Fibroblast of peridontal ligament (primary cell): ENCODE data around the gene DOCK6.

Experiments
- DNase-seq: peaks from one replicate; pipeline ENCODE4 v3.0.0-alpha.2; 2010; ENCODE audit errors: extremely low read depth

Gene DOCK6

DNA sequence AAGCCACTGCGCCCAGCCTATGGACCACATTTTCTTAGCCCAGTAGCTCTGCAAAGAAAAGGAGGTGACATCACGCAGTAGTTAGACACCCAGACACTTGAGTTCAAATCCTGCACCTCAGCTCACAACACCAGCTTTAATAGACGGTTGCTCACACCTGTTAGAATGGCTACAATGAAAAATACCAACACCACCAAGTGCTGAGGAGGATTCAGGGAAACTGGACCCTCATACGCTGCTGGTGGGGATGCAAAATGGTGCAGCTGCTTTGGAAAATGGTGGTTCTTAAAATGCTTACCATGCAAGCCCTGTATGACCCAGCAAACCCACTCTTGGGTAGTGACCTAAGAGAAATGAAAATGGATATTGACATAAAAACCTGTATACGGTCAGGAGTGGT, 11.7 kb upstream of the DOCK6 start:
- DNase-seq = no peak

DNA sequence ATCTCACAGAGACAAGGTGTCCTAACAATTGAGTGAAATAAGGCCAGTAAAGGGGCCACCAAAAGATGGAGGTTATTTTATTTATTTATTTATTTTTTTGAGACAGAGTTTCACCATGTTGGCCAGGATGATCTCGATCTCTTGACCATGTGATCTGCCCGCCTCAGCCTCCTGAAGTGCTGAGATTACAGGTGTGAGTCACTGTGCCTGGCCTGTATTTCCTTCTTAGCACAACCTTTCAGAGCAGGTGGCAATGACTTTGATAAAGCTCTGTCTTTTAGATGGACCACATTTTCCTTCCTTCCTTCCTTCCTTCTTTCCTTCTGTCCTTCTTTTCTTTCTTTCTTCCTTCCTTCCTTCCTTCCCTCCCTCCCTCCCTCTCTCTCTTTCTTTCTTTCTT, 11.0 kb upstream of the DOCK6 start:
- no peak for DNase-seq

GRCh38 chr19:11269408-11269807, 7.1 kb upstream of the DOCK6 start:
- no peak for DNase-seq

DNA sequence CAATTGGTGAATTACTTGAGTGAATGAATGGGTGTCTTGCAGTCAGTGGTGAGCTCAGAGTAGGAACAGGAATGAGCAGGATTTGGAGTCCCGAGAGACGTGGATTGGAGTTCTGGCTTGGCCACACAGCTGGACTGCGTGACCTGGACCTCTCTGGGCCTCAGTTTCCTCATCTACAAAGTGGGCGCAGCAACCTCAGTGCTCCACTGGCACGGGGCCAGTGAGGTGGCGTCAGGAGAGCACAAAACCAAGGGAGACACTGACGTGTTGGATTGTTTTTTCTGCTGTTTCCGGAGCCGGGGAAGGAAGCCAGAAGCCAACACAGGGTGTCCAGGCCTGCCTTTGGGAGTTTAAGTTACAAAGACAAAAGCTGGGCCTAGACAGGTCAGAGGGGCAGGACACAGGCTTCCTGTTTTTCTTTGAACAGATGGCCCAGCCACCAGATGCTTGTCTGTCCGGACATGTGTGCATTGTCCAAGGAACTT, 6.5 kb upstream of the DOCK6 start:
- DNase-seq = peak; percentile 12

DNA sequence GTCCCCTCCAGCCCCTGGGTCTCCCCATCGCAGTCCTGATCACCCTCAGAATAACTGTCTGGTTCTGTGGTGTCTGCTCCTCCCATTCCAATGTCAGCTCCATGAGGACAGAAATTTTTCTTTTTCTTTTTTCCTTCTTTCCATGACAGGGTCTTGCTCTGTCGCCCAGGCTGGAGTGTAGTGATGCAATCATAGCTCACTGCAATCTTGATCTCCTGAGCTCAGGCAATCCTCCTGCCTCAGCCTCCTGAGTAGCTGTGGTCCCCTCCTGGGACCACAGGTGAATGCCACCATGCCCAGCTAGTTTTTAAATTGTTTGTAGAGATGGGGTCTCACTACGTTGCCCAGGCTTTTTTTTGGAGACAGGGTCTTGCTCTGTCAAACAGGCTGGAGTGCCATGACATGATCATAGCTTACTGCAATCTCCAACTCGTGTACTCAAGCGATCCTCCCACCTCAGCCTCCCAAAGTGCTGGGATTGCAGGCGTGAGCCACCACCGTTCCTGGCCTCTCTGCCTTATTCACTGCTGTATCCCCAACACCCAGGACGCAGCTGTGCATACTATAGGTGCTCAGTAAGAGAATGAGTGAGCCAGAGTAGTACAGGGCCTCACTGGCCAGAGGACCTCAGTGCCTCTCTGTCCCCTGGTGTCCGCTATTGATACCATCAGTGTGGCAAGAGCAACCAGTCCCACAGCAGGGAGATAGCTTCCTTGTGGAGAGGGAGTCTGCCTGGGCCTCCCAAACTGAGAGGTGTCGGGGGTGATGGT, 5.2 kb upstream of the DOCK6 start:
- DNase-seq = no peak

GRCh38 chr19:11265785-11266236, 3.5 kb upstream of the DOCK6 start:
- DNase-seq = no peak

GRCh38 chr19:11265177-11265784, 3.0 kb upstream of the DOCK6 start:
- DNase-seq = no peak

GRCh38 chr19:11264452-11265176, 2.3 kb upstream of the DOCK6 start:
- no peak for DNase-seq

DNA sequence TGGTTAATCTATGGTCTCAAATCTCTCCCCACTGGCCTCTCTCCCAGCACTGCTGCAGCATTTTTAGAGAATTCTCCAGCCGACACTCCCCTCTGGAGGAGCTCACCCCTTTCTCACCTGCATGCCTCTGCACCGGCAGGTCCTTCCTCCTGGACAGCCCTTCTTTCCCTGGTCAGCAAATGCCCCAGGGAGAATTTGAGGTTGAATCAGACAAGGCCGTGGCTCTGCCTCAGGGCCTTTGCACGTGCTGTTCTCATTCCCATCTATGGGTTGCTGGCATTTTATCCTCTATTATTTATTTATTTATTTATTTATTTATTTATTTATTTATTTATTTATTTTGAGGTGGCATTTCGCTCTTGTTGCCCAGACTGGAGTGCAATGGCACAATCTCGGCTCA, 1.4 kb upstream of the DOCK6 start:
- no peak for DNase-seq

DNA sequence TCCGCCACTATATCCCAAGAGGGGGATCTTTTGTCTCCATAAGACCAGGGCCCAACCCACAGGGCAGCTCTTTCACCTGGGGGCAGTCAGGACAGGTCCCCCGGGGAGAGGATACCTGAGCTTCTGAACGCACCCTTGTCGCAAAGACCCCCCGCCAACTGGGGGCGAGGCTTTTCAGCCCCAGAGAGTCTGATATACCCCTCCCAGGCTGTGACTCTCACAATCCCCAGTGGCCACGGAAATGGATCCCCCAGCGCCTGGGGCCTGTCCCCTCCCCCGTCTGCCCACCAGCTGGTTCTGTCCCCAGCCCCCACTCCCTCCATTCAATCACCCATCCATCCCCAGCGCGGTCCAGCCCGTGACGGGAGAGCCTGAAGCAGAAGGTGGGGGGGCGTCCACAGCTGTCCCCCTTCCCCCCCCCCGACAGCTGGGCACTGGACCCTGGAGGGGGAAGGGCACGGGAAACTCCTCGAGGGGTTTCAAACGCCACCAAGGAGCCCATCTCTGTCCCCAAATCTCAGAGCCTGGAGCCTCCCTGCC, 823 bp downstream of the DOCK6 start:
- DNase-seq = no peak

DNA sequence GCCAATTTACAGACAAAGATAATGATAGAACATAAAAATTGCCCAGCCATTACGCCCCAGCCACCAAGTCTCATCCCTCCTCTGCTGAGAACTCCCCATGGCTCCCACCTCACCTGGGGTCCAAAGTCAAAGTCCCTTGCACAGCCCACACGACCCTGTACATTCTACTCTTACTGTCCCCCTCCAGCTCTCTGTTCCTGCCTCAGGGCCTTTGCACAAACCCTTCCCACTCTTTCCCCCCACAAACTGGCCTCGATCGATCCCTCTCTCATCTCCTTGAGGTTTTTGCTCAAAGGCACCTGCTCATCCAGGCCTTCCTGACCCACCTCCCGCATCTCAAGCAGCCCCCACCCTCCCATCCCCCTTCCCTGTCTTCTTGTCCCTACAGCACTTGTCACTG, 1.3 kb downstream of the DOCK6 start:
- DNase-seq = no peak

DNA sequence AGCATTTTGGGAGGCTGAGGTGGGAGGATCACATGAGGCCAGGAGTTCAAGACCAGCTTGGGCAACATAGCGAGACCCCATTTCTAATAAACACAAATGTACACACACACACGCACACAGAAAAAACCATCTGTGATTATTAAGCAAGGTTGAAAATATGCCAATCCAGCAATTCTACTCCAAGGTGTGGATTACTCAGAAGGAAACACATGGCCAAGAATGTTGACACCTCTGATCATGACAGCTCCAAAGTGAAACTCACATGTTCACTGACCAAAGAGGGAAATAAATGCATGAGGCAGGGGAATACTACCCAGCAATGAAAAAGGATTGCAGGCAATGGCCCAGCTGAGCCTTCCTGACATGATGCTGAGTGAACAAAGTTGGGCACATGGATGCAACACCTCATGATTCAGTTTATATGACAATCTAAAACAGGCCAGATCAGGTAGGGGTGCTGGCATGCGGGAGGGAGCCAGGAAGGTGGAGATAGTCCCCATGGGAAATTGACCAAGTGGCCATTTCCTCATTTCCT, 4.4 kb downstream of the DOCK6 start:
- no peak for DNase-seq

- peak; percentile 30 for DNase-seq
Measured at GRCh38 chr19:11256189-11256588, 6.1 kb downstream of the DOCK6 start.

- DNase-seq = no peak
Measured at GRCh38 chr19:11254666-11255065, 7.7 kb downstream of the DOCK6 start.

DNA sequence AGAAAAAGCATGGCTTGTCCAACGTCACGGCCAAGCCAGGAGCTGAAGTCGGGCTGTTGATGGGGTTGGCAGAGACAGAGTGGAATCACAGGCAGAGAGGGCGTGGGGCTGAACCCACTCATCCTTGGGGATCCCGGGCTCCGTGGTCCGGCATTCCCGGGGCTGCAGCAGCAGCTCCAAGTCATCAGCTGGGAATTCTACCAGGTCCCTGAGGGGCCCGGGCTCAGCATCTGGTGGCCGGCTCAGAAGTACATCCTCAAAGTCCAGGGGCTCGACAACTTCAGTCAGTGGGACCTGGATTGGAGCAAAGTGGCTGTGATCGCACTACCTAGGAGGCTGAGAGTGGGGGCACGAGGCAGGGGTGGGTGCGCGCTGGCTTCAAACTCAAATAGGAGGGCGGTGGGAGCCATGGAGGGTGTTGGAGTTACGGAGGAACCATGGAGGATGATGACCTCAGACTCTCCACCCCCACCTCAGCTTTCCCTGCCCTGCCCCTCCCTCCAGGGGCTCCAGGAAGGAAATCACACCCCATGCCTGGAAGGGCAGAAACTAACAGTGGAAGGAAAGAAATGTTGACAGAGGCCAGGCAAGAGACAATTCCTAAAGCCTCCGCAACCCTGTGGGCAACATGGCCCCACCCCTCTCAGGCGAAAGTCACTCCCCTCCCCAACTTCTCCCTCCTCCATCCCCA, 9.5 kb downstream of the DOCK6 start:
- no peak for DNase-seq

DNA sequence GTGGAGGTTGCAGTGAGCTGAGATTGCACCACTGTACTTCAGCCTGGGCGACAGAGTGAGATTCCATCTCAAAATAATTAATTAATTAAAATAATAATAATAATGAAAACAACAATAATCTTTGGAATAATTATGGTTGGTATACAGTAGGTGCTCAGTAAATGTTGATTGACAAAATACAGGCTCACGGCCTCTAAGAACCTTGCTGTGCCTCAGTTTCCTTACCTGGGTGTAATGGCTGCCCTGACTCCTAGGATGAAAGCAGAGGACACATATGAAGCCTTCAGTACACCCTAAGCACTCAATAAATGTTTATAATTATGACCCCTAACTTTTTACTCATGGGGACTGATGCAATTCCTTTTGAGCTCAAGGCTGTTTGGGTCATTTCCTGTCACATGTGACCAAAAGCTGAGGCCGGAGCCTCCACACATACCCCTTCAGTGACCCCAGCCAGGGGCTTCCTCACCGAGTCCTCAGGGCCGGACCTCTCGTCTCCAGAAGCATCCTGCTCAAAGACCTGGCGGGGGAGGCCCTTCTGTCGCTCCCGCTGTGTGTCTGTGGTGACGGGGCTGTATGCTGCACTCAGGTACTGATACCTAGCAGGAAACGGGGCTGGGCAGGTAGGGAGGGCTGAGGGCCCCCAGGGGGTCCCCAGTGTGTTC, 10.5 kb downstream of the DOCK6 start:
- DNase-seq = no peak

DNA sequence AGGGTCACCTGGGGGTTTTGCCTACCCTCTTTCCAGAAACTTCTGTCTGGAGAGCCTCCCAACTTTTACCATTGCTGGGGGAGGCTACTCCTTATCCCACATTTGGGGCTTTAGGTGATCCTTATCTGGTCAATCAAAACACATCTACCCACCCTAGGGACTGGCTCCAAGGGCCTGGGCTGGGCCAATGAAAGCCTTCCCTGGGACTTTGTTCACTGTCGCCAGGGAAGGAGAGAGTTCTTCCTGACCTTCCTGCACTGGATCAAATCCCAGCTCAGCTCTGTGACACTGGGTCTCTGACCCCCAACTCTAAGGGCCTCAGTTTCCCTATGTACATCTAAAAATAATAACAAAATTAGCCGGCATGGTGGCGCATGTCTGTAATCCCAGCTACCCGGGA, 11.1 kb downstream of the DOCK6 start:
- DNase-seq = no peak

GRCh38 chr19:11248852-11249251, 13.5 kb downstream of the DOCK6 start:
- no peak for DNase-seq

DNA sequence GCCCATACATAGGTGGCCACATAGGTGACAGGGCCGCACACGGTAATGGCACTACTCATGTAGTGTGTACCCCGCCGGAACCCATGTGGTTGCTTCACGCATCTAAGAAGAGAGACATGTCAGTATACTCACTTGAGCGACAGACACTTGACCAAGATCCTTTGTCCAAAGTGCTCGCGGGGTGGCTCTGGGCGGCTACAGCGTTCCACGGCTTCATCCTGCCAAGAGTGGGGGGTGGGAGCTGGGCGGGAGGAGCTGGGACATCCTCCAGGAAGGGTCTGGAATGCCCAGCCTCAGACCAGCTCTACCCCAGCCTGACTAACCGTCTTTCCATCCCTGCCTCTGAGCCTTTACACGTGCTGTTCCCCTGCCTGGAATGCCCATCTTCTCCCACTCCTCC, 14.4 kb downstream of the DOCK6 start:
- DNase-seq = no peak

- DNase-seq = peak; percentile 7
Measured at GRCh38 chr19:11247391-11247790, 14.9 kb downstream of the DOCK6 start.

DNA sequence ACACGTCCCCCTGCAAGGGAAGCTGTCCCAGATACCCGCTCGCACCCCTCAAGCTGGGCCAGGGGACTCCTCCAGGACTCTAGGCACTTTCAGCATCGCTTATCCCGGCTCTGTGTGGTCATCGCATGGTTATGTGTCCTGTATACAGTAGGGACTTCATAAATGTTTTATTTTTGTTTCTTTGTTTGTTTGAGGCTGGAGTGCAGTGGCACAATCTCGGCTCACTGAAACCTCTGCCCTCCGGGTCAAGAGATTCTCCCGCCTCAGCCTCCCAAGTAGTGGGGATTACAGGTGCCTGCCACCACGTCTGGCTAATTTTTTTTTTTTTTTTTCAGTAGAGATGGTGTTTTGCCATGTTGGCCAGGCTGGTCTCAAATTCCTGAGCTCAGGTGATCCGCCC, 15.4 kb downstream of the DOCK6 start:
- DNase-seq = no peak
